Colonic mucosa (tissue), 4 donors: ENCODE data around the gene PABPC3. TPM values are rescaled to one million over a fixed set of nuclear protein-coding genes. Genes with fewer than 3 reads are reported as not detected.

Experiments
- DNase-seq: peaks from one replicate; pipeline ENCODE4 v3.0.0-alpha.2; 2020
- H3K27ac ChIP-seq: fragments of 200-600 bp; one replicate; pipeline ENCODE4 v1.8.0; 2021
- H3K27me3 ChIP-seq: fragments of 200-600 bp; one replicate; pipeline ENCODE4 v1.8.0; 2021
- H3K36me3 ChIP-seq: fragments of 200-600 bp; one replicate; pipeline ENCODE4 v1.8.0; 2021
- H3K4me1 ChIP-seq: fragments of 200-600 bp; one replicate; pipeline ENCODE4 v1.8.0; 2021; ENCODE audit warnings: mild to moderate bottlenecking
- H3K4me3 ChIP-seq: fragments of 200-600 bp; one replicate; pipeline ENCODE4 v1.8.0; 2021
- H3K9ac ChIP-seq, 2 donors: one replicate each; pipeline ENCODE4 v1.7.0; 2013; ENCODE audit warnings: control low read depth in 2 of 2, low read depth in 2 of 2, low read length in 2 of 2
- H3K9me3 ChIP-seq: fragments of 200-600 bp; one replicate; pipeline ENCODE4 v1.8.0; 2021
- intact Hi-C: fragments of 100-400 bp; cut with DNase I; formaldehyde crosslinking; loops from one replicate; pipeline ENCODE4 v1.14.1; 2022
- total RNA-seq, 2 donors: library from RNA; stranded (reverse); fragmentation: NEBNext Ultra II Directional in 1 of 2; extraction: Animal tissue kit (Norgen Biotek cat#: 25700) in 1 of 2; gene quantifications; one replicate each; pipeline ENCODE4 v1.2.1, GENCODE V29; 2021
- TF ChIP-seq, protein P1 (sequence below): fragments of 200-600 bp; IDR thresholded peaks from one replicate; pipeline ENCODE4 v1.8.0; 2022; ENCODE audit warnings: antibody characterized with exemption, mild to moderate bottlenecking
- donor health status: healthy.
- donor health status: DM: no; HTN: no; CAD: no.
- donor health status: DM: no; HTN: no; CAD: no.

The PABPC3 gene
- total RNA-seq, 2 donors from 2014 or later: 0.35 to 0.64 TPM

DNA sequence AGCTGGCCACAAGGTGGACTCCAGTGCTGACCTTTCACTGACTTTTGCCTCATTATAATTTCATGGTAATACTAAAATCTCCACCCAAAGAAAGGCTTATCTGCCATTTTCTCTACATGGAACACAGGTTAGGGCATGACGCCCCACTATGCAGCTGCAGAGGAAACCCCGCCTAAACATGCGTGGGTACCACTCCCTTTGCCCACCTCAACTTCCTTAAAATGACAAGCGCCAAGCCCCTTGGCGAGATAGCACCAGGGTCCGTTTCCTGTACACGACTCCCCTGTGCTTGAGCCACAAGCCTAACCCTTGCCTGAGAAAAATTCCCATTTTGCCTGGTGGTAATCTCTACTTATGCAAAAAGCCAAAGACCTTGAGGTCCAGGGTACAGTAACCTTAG lies 36.0 kb upstream of the PABPC3 start:
- Histone ChIP-seq H3K9me3 (no peaks in the 10 kb centered on the region), H3K4me1 (no peaks in the 10 kb centered on the region), H3K27me3 (no peaks in the 10 kb centered on the region), H3K36me3 (no peaks in the 10 kb centered on the region), H3K9ac (no peak overlapping the region), H3K27ac (no peak overlapping the region), H3K4me3 (no peak overlapping the region)
- DNase-seq: no peak
- TF ChIP-seq, protein P1, sequence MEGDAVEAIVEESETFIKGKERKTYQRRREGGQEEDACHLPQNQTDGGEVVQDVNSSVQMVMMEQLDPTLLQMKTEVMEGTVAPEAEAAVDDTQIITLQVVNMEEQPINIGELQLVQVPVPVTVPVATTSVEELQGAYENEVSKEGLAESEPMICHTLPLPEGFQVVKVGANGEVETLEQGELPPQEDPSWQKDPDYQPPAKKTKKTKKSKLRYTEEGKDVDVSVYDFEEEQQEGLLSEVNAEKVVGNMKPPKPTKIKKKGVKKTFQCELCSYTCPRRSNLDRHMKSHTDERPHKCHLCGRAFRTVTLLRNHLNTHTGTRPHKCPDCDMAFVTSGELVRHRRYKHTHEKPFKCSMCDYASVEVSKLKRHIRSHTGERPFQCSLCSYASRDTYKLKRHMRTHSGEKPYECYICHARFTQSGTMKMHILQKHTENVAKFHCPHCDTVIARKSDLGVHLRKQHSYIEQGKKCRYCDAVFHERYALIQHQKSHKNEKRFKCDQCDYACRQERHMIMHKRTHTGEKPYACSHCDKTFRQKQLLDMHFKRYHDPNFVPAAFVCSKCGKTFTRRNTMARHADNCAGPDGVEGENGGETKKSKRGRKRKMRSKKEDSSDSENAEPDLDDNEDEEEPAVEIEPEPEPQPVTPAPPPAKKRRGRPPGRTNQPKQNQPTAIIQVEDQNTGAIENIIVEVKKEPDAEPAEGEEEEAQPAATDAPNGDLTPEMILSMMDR: no peak
- intact Hi-C loops: no loop called here

DNA sequence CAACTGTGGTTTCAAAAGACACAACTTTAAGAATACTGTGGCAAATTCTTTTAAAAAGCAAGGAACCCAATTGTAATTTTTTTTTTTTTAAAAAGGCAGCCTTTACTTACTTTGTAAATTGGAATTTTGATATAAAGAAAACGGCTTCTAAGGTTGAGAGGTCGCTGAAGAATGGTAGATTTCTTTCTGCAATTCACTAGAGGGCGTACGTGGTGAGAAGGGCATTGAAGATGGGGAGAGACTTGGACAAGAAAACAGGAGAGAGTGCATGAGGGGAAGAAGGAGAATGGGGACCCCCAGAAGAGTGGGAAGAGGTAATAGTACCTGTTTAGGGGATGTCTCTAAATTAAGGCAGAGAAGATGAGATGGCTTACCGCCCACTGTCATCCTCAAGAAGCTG lies 33.5 kb upstream of the PABPC3 start:
- DNase-seq: no peak
- no peaks in the 10 kb centered on the region for H3K27me3 ChIP-seq
- H3K36me3 ChIP-seq: no peaks in the 10 kb centered on the region
- H3K27ac ChIP-seq: no peak overlapping the region
- H3K9ac ChIP-seq: no peak overlapping the region
- H3K9me3 ChIP-seq: no peaks in the 10 kb centered on the region
- intact Hi-C loops: no loop called here
- no peaks in the 10 kb centered on the region for H3K4me1 ChIP-seq
- no peak overlapping the region for H3K4me3 ChIP-seq
- TF ChIP-seq, protein P1: no peak

DNA sequence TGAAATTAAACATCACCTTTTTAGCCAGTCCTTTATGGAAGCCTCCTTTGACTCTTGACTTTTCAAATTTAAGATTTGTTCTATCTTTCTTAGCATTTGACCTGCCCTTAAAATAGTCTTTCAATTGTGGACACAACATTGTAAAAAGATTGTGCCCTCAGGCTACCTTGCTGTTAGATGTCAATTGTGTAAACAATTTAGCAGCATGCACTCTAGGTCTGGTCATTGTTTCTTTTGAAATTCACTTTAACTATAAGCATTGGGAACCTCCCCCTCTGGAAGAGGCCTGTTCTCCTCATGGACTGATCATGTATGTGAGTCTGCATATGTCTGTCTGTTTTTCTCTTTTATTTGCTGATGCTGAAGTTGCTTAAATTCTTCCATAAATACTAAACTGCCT lies 31.5 kb upstream of the PABPC3 start:
- H3K27ac ChIP-seq: no peak overlapping the region
- TF ChIP-seq, protein P1: no peak
- no peaks in the 10 kb centered on the region for H3K27me3 ChIP-seq
- H3K4me3 ChIP-seq: no peak overlapping the region
- no peaks in the 10 kb centered on the region for H3K9me3 ChIP-seq
- no peaks in the 10 kb centered on the region for H3K4me1 ChIP-seq
- no peaks in the 10 kb centered on the region for H3K36me3 ChIP-seq
- no peak overlapping the region for H3K9ac ChIP-seq
- DNase-seq: no peak
- intact Hi-C loops: no loop called here

DNA sequence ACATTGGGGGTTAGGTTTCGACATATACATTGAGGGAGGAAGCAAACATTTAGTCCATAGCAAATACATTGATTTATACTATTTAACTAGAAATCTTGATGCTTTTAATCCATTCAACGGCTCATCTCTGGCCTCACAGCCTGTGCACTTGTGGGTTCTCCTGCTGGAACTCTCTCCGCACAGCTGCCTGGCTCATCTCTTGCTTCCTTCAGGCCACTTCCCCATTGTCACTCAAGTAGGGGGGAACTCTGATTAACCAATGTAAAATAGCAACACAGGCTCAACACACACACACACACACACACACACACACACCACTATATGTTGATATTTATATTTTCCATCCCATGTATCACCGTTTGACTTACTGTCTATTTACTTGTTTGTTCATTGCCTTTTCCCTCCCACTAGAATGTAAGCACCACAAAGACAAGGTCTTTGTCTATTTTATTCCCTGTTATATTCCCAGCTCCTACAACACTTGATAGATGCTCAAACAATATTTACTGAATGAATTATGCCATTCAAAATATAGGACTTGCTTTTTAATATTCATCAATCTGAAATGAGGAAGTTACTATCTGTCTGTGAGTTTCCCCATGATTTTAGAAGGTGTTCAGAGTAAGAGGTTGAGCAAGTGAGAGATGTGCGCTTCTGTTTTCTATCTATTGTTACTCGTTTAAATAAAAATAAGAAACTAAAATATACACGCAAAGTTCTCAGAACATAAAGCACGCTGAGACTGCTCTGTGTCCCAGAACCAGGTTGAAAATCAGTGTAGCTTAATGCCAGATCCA lies 29.8 kb upstream of the PABPC3 start:
- no peaks in the 10 kb centered on the region for H3K9me3 ChIP-seq
- DNase-seq: no peak
- H3K36me3 ChIP-seq: no peaks in the 10 kb centered on the region
- no peak overlapping the region for H3K27ac ChIP-seq
- intact Hi-C loops: no loop called here
- no peaks in the 10 kb centered on the region for H3K27me3 ChIP-seq
- H3K4me3 ChIP-seq: no peak overlapping the region
- no peaks in the 10 kb centered on the region for H3K4me1 ChIP-seq
- TF ChIP-seq, protein P1: no peak
- H3K9ac ChIP-seq: no peak overlapping the region

DNA sequence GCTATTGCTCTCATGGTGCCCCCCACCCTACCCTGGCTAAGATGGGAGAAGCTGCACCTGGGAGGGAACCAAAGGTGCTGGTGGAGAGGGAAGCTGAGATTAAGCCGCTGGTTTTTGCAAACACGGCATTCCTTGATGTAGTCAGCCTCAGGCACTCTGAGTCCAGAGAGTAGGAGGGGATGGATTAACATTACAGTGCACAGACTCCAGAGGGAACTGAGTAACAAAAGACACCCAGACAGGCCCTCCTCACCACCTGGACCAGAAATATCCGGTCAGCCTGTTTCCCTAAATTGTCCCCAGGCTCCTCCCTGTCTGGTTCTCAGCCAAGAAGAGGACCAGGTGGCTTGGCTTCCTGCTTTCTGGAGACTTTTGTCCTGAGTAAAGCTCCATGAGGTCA lies 28.9 kb upstream of the PABPC3 start:
- Histone ChIP-seq H3K27ac (no peak overlapping the region), H3K36me3 (no peaks in the 10 kb centered on the region), H3K4me1 (no peaks in the 10 kb centered on the region), H3K27me3 (no peaks in the 10 kb centered on the region), H3K9ac (no peak overlapping the region), H3K9me3 (no peaks in the 10 kb centered on the region), H3K4me3 (no peak overlapping the region)
- intact Hi-C loops: no loop called here
- no peak for DNase-seq
- TF ChIP-seq, protein P1: no peak
